Measurements from ENCODE around the gene DNAH7. TPM values are rescaled to one million over a fixed set of nuclear protein-coding genes. Genes with fewer than 3 reads are reported as not detected.

Gene DNAH7
- total and polyA plus RNA-seq, 2 donors (not counting 3 experiments of a cell fraction or from before 2014, with no cell fraction given): 0.15 to 0.24 TPM

DNA sequence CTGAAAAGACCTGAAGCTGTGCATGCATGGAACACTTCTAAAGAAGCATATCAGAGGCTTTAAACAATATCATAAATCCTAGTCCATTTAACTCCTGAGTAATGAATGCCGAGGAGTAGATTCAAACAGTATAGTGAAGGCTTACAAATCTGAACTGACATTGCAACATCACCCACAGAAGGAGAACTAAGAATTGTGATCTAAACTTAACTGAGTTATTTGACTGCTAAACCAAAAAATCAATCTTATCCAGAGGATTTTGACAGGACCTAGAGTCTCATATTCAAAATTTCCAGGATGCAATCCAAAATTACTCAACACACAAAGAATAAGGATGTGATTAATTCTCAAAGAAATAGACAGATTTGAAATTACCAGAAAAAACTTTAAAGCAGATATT, 230.6 kb downstream of the DNAH7 start:
- Histone ChIP-seq H3K9ac (replicated peaks; ENCODE audit: extremely low read depth, insufficient read depth, low read length) (no peak overlapping the region), H4K20me1 (replicated peaks; ENCODE audit: control insufficient read depth, extremely low read depth, insufficient read depth, low read length) (no peaks in the 10 kb centered on the region), H3K27ac (ENCODE audit: insufficient read depth, low read depth, low read length) (no peak overlapping the region), H3K4me2 (ENCODE audit: insufficient read depth, low read length) (no peak overlapping the region), H3K9me3 (replicated peaks; ENCODE audit: control insufficient read depth, insufficient read depth, low read length) (no peaks in the 10 kb centered on the region), H3K9me1 (replicated peaks; ENCODE audit: control insufficient read depth, extremely low read depth, insufficient read depth, low read length) (no peaks in the 10 kb centered on the region), H3K36me3 (ENCODE audit: control insufficient read depth in 2 of 2, extremely low read depth in 1 of 2, insufficient read depth in 2 of 2, low read length in 2 of 2) (no peaks in the 10 kb centered on the region), H3K27me3 (ENCODE audit: control insufficient read depth in 2 of 2, insufficient read depth in 2 of 2, low read length in 2 of 2) (peaks cover 0 to 2% of the 10 kb centered on the region in 2 experiments), H3K4me1 (ENCODE audit: control insufficient read depth, extremely low read depth, insufficient read depth, low read length) (no peaks in the 10 kb centered on the region), H3K4me3 (replicated peaks in 1 of 3; ENCODE audit: insufficient read depth in 1 of 3, low read depth in 1 of 3, low read length in 3 of 3) (no peak overlapping the region), H3K79me2 (ENCODE audit: control insufficient read depth, insufficient read depth, low read length) (no peaks in the 10 kb centered on the region), H2AFZ (ENCODE audit: low read depth, low read length) (no peak overlapping the region)
- CTCF ChIA-PET: no interaction called here
- TF ChIP-seq MAX (IDR thresholded peaks at IDR 0.05; ENCODE audit: insufficient read depth, insufficient read length) (no peak), FOS (IDR thresholded peaks at IDR 0.05; ENCODE audit: borderline replicate concordance, insufficient read depth, low read length) (no peak)
- no TSS peak for BruUV-seq (replicated peaks)
- POLR2A ChIA-PET: no interaction called here
- intact Hi-C loops (cut with micrococcal nuclease): no loop called here
- dilution Hi-C loops (cut with MboI; ENCODE audit: extremely low pct_ligation_motif_present, low sequenced_read_pairs): no loop called here
- DNase-seq (ENCODE audit: low read depth, low spot score): no peak
- FAIRE-seq: no peak

- no TSS peak for BruUV-seq (replicated peaks)
- Histone ChIP-seq H3K4me3 (replicated peaks in 1 of 3; ENCODE audit: insufficient read depth in 1 of 3, low read depth in 1 of 3, low read length in 3 of 3) (no peak overlapping the region), H3K4me1 (ENCODE audit: control insufficient read depth, extremely low read depth, insufficient read depth, low read length) (no peaks in the 10 kb centered on the region), H3K9me3 (replicated peaks; ENCODE audit: control insufficient read depth, insufficient read depth, low read length) (no peaks in the 10 kb centered on the region), H3K4me2 (ENCODE audit: insufficient read depth, low read length) (no peak overlapping the region), H3K9me1 (replicated peaks; ENCODE audit: control insufficient read depth, extremely low read depth, insufficient read depth, low read length) (no peaks in the 10 kb centered on the region), H3K27me3 (ENCODE audit: control insufficient read depth in 2 of 2, insufficient read depth in 2 of 2, low read length in 2 of 2) (peaks cover 0 to 2% of the 10 kb centered on the region in 2 experiments), H3K36me3 (ENCODE audit: control insufficient read depth in 2 of 2, extremely low read depth in 1 of 2, insufficient read depth in 2 of 2, low read length in 2 of 2) (no peaks in the 10 kb centered on the region), H4K20me1 (replicated peaks; ENCODE audit: control insufficient read depth, extremely low read depth, insufficient read depth, low read length) (no peaks in the 10 kb centered on the region), H3K27ac (ENCODE audit: insufficient read depth, low read depth, low read length) (no peak overlapping the region), H3K9ac (replicated peaks; ENCODE audit: extremely low read depth, insufficient read depth, low read length) (no peak overlapping the region), H2AFZ (ENCODE audit: low read depth, low read length) (no peak overlapping the region), H3K79me2 (ENCODE audit: control insufficient read depth, insufficient read depth, low read length) (no peaks in the 10 kb centered on the region)
- FAIRE-seq (no peak), DNase-seq (ENCODE audit: low read depth, low spot score) (no peak)
- ChIA-PET POLR2A (no interaction called here), CTCF (no interaction called here)
- intact Hi-C loops (cut with micrococcal nuclease): no loop called here
- TF ChIP-seq GATA2 (IDR thresholded peaks at IDR 0.05; ENCODE audit: insufficient read depth, insufficient read length, low read depth, low read length): no peak
- dilution Hi-C loops (cut with MboI; ENCODE audit: extremely low pct_ligation_motif_present, low sequenced_read_pairs): no loop called here
These were observed 232.6 kb downstream of the DNAH7 start for GRCh38 chr2:195836002-195836401.
